ENCODE data around the gene DLG2.

DNA sequence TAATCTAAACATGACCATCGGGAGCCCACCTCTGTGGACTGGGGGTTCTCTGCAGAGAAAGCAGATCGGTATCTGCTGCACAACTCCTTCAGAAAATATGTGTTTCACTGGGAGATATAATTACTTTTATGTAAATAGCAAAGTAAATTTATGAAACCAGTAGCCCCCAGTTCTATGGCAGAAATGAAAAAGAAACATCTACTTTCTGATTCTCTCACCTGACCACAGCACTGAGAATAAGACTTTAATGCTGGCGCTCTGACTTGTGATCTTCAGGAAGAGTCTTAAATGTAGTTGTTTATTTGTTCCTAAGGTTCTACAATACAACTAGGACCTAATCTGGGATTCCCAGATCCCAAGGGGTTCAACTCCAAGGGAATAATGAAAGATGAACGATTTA is 518.0 kb downstream of the DLG2 start:
- TF ChIP-seq, protein P1, sequence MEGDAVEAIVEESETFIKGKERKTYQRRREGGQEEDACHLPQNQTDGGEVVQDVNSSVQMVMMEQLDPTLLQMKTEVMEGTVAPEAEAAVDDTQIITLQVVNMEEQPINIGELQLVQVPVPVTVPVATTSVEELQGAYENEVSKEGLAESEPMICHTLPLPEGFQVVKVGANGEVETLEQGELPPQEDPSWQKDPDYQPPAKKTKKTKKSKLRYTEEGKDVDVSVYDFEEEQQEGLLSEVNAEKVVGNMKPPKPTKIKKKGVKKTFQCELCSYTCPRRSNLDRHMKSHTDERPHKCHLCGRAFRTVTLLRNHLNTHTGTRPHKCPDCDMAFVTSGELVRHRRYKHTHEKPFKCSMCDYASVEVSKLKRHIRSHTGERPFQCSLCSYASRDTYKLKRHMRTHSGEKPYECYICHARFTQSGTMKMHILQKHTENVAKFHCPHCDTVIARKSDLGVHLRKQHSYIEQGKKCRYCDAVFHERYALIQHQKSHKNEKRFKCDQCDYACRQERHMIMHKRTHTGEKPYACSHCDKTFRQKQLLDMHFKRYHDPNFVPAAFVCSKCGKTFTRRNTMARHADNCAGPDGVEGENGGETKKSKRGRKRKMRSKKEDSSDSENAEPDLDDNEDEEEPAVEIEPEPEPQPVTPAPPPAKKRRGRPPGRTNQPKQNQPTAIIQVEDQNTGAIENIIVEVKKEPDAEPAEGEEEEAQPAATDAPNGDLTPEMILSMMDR (IDR thresholded peaks at IDR 0.05): no peak
- no peak for TF ChIP-seq POLR2AphosphoS5 (IDR thresholded peaks at IDR 0.05)
